ENCODE data around the gene ZFR. TPM values are rescaled to one million over a fixed set of nuclear protein-coding genes. Genes with fewer than 3 reads are reported as not detected.

The ZFR gene
- total and polyA plus RNA-seq, 2 experiments from 2014 or later = 103 to 124 TPM

DNA sequence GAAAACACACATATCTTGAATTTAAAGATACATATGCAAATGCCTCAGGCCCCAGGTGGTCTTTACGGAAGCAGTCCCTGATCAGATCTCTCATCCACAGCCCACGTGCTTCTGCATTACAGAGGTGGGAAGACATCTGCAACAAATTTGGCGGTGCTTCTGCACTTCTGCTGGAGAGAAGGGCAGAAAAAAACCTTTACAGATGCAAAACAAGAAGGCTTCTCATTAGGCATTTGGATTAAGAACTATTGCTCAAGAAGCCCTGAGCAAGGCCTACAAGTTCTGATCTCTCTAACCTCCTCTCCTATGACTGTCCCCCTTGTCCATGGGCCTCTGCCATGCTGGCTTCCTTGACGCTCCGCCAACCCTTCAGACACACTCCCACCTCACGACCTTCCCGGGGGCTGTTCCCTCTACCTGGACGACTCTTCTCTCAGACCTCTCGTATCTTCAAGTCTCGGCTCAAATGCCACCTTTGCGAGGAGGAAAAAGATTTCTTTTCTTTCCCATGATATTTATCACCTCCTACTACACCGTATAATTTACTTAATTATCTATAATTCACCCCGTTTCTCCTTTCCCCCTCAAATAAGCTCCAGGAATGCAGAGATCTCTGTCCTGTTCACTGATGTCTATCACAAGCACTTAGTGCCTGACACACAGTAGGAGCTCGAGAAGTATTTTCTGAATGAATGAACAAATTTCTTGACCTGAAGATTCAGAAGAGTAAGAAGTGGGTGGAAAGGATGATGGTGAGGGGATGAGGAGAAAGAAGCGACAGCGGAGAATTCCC lies 132.9 kb downstream of the ZFR start:
- H3K27ac ChIP-seq = peak overlapping the region; percentile 85
- H3K79me2 ChIP-seq (ENCODE audit: insufficient read depth) = peaks cover 55% of the 10 kb centered on the region
- peak; percentile 57 for DNase-seq
- no peaks in the 10 kb centered on the region for H4K20me1 ChIP-seq (ENCODE audit: insufficient read depth)
- H3K4me3 ChIP-seq = peak overlapping the region; percentile 86
- no peaks in the 10 kb centered on the region for H3K27me3 ChIP-seq (replicated peaks; ENCODE audit: insufficient read depth)
- H3K4me2 ChIP-seq (ENCODE audit: unreplicated experiment) = peak overlapping the region; percentile 100
- 24 to 27% methylated on average over 16 of the region's 16 CpGs for whole genome bisulfite sequencing, 2 experiments (ENCODE audit: low coverage in 1 of 2, low lambda C conversion rate in 2 of 2, missing lambda C conversion rate in 2 of 2)
- peak overlapping the region; percentile 88 for H3K9ac ChIP-seq
- H3K9me2 ChIP-seq (ENCODE audit: insufficient read depth) = no peaks in the 10 kb centered on the region
- H2AFZ ChIP-seq = peak overlapping the region; percentile 85
- H3K4me1 ChIP-seq (ENCODE audit: insufficient read depth) = peaks cover 14% of the 10 kb centered on the region
- H3K9me3 ChIP-seq (ENCODE audit: low read depth) = no peaks in the 10 kb centered on the region
- TF ChIP-seq EZH2phosphoT487 (IDR thresholded peaks at IDR 0.05; ENCODE audit: insufficient read depth, low read depth) (no peak), EZH2 (IDR thresholded peaks at IDR 0.05; ENCODE audit: insufficient read depth, poor library complexity, severe bottlenecking) (no peak)
- no peaks in the 10 kb centered on the region for H3K36me3 ChIP-seq (ENCODE audit: low read depth)
- in situ Hi-C loops (cut with MboI) = loop anchor here (25.0 kb wide), 1 partner anchor 474 kb away; no protein-coding TSS in a partner anchor
- H3F3A ChIP-seq (ENCODE audit: insufficient read depth) = peaks cover 8% of the 10 kb centered on the region; the same call in 1 of the 2 replicates

GRCh38 chr5:32309761-32310160 lies 134.8 kb downstream of the ZFR start:
- Histone ChIP-seq H4K20me1 (ENCODE audit: insufficient read depth) (no peaks in the 10 kb centered on the region), H3K79me2 (ENCODE audit: insufficient read depth) (peaks cover 73% of the 10 kb centered on the region)
- in situ Hi-C loops (cut with MboI) = loop anchor here (25.0 kb wide), 1 partner anchor 472 kb away; no protein-coding TSS in a partner anchor

GRCh38 chr5:32308946-32309345 lies 135.6 kb downstream of the ZFR start:
- DNase-seq = no peak
- no peak overlapping the region for H3K4me3 ChIP-seq

More at GRCh38 chr5:32309761-32310160, 134.8 kb downstream of the ZFR start:
- Histone ChIP-seq H3K9me2 (ENCODE audit: insufficient read depth) (no peaks in the 10 kb centered on the region), H3K4me3 (no peak overlapping the region), H3K4me1 (ENCODE audit: insufficient read depth) (peaks cover 14% of the 10 kb centered on the region), H3K9me3 (ENCODE audit: low read depth) (no peaks in the 10 kb centered on the region), H3K27me3 (replicated peaks; ENCODE audit: insufficient read depth) (no peaks in the 10 kb centered on the region), H3K4me2 (ENCODE audit: unreplicated experiment) (no peak overlapping the region), H3K9ac (no peak overlapping the region), H3K27ac (no peak overlapping the region), H3K36me3 (ENCODE audit: low read depth) (no peaks in the 10 kb centered on the region), H3F3A (ENCODE audit: insufficient read depth) (peaks cover 8% of the 10 kb centered on the region; the same call in 1 of the 2 replicates), H2AFZ (no peak overlapping the region)
- no peak for TF ChIP-seq EZH2 (IDR thresholded peaks at IDR 0.05; ENCODE audit: insufficient read depth, poor library complexity, severe bottlenecking)
- no peak for TF ChIP-seq EZH2phosphoT487 (IDR thresholded peaks at IDR 0.05; ENCODE audit: insufficient read depth, low read depth)
- 98 to 100% methylated on average over 6 of the region's 6 CpGs for WGBS, 2 experiments (ENCODE audit: low coverage in 1 of 2, low lambda C conversion rate in 2 of 2, missing lambda C conversion rate in 2 of 2)
- no peak for DNase-seq

DNA sequence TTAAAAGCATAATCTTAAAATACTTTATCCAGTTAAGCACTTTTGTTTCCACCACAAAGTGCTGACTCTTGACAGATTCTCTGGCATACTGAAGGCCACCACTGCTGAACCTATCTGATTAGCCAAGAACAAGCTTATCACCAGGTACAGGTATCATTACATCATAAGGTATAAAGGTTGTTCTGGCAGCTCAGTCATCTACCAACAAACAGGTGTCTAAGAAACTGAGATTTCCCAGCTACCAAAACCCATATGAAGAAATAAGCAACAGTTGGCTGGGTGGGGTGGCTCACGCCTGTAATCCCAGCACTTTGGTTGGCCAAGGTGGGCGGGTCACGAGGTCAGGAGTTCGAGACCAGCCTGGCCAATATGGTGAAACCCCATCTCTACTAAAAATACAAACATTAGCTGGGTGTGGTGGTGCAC lies 136.8 kb downstream of the ZFR start:
- H3K9ac ChIP-seq = no peak overlapping the region
- H3K79me2 ChIP-seq (ENCODE audit: insufficient read depth) = peaks cover 93% of the 10 kb centered on the region
- no peak overlapping the region for H3K4me2 ChIP-seq (ENCODE audit: unreplicated experiment)
- peaks cover 14% of the 10 kb centered on the region for H3K4me1 ChIP-seq (ENCODE audit: insufficient read depth)
- no peaks in the 10 kb centered on the region for H3K9me3 ChIP-seq (ENCODE audit: low read depth)
- H4K20me1 ChIP-seq (ENCODE audit: insufficient read depth) = no peaks in the 10 kb centered on the region
- H3F3A ChIP-seq (ENCODE audit: insufficient read depth) = peaks cover 8% of the 10 kb centered on the region; the same call in 1 of the 2 replicates
- H2AFZ ChIP-seq = no peak overlapping the region
- TF ChIP-seq EZH2 (IDR thresholded peaks at IDR 0.05; ENCODE audit: insufficient read depth, poor library complexity, severe bottlenecking) (no peak), EZH2phosphoT487 (IDR thresholded peaks at IDR 0.05; ENCODE audit: insufficient read depth, low read depth) (no peak)
- no peaks in the 10 kb centered on the region for H3K9me2 ChIP-seq (ENCODE audit: insufficient read depth)
- WGBS, 2 experiments (ENCODE audit: low coverage in 1 of 2, low lambda C conversion rate in 2 of 2, missing lambda C conversion rate in 2 of 2) = 98 to 99% methylated on average over 4 of the region's 4 CpGs
- H3K27me3 ChIP-seq (replicated peaks; ENCODE audit: insufficient read depth) = no peaks in the 10 kb centered on the region
- in situ Hi-C loops (cut with MboI) = loop anchor here (25.0 kb wide), 1 partner anchor 470 kb away; no protein-coding TSS in a partner anchor
- H3K27ac ChIP-seq = no peak overlapping the region
- H3K4me3 ChIP-seq = no peak overlapping the region
- no peaks in the 10 kb centered on the region for H3K36me3 ChIP-seq (ENCODE audit: low read depth)
- no peak for DNase-seq

More at GRCh38 chr5:32308946-32309345, 135.6 kb downstream of the ZFR start:
- Histone ChIP-seq H3K4me2 (ENCODE audit: unreplicated experiment) (no peak overlapping the region), H3K9ac (no peak overlapping the region), H3F3A (ENCODE audit: insufficient read depth) (peaks cover 8% of the 10 kb centered on the region; the same call in 1 of the 2 replicates), H3K9me3 (ENCODE audit: low read depth) (no peaks in the 10 kb centered on the region), H3K27me3 (replicated peaks; ENCODE audit: insufficient read depth) (no peaks in the 10 kb centered on the region), H3K9me2 (ENCODE audit: insufficient read depth) (no peaks in the 10 kb centered on the region), H3K4me1 (ENCODE audit: insufficient read depth) (peaks cover 14% of the 10 kb centered on the region), H3K79me2 (ENCODE audit: insufficient read depth) (peaks cover 81% of the 10 kb centered on the region), H2AFZ (no peak overlapping the region), H3K36me3 (ENCODE audit: low read depth) (no peaks in the 10 kb centered on the region), H3K27ac (no peak overlapping the region), H4K20me1 (ENCODE audit: insufficient read depth) (no peaks in the 10 kb centered on the region)
- WGBS, 2 experiments (ENCODE audit: low coverage in 1 of 2, low lambda C conversion rate in 2 of 2, missing lambda C conversion rate in 2 of 2) = 40 to 43% methylated on average over 3 of the region's 3 CpGs
- in situ Hi-C loops (cut with MboI) = loop anchor here (25.0 kb wide), 1 partner anchor 472 kb away; no protein-coding TSS in a partner anchor
- TF ChIP-seq EZH2 (IDR thresholded peaks at IDR 0.05; ENCODE audit: insufficient read depth, poor library complexity, severe bottlenecking) (no peak), EZH2phosphoT487 (IDR thresholded peaks at IDR 0.05; ENCODE audit: insufficient read depth, low read depth) (no peak)
